NCI-H2196 (cell line): ENCODE results near the gene IGFBP1.

Experiments
- DNase-seq: peaks from one replicate; lab custom pipeline; 2025; ENCODE audit not compliant: unreplicated experiment; lab: John Stamatoyannopoulos, UW

The IGFBP1 gene

GRCh38 chr7:45901566-45901965 lies 13.3 kb downstream of the IGFBP1 start:
- DNase-seq: no peak

- no peak for DNase-seq
These were observed 14.5 kb downstream of the IGFBP1 start for GRCh38 chr7:45902820-45903219.

- DNase-seq: no peak
These were observed 21.3 kb downstream of the IGFBP1 start for GRCh38 chr7:45909561-45909960.

- no peak for DNase-seq
These were observed 22.6 kb downstream of the IGFBP1 start for GRCh38 chr7:45910855-45911254.

- DNase-seq: no peak
These were observed 23.0 kb downstream of the IGFBP1 start for GRCh38 chr7:45911311-45911710.

GRCh38 chr7:45912972-45913371 lies 24.7 kb downstream of the IGFBP1 start:
- no peak for DNase-seq

- no peak for DNase-seq
These were observed 26.6 kb downstream of the IGFBP1 start for GRCh38 chr7:45914911-45915310.

GRCh38 chr7:45915606-45916005 lies 27.3 kb downstream of the IGFBP1 start:
- no peak for DNase-seq

GRCh38 chr7:45917064-45917463 lies 28.8 kb downstream of the IGFBP1 start:
- no peak for DNase-seq

GRCh38 chr7:45917658-45918057 lies 29.4 kb downstream of the IGFBP1 start:
- DNase-seq: peak; percentile 72

- DNase-seq: no peak
These were observed 30.3 kb downstream of the IGFBP1 start for GRCh38 chr7:45918556-45918955.

- no peak for DNase-seq
These were observed 31.0 kb downstream of the IGFBP1 start for GRCh38 chr7:45919231-45919784.

- DNase-seq: no peak
These were observed 31.7 kb downstream of the IGFBP1 start for GRCh38 chr7:45919993-45920459.

- DNase-seq: peak; percentile 75
These were observed 32.5 kb downstream of the IGFBP1 start, which contains the start of gene IGFBP3 for GRCh38 chr7:45920502-45921380. TSS of gene IGFBP3 (minus strand) at chr7:45921272. CDS start at chr7:45921140, 132 bp downstream.

- DNase-seq: no peak
These were observed 33.1 kb downstream of the IGFBP1 start for GRCh38 chr7:45921381-45921698.

- DNase-seq: peak; percentile 16
These were observed 33.6 kb downstream of the IGFBP1 start for GRCh38 chr7:45921699-45922519.

- DNase-seq: no peak
These were observed 34.5 kb downstream of the IGFBP1 start for GRCh38 chr7:45922810-45923209.

GRCh38 chr7:45923290-45923689 lies 35.0 kb downstream of the IGFBP1 start:
- peak; percentile 65 for DNase-seq

GRCh38 chr7:45923818-45924217 lies 35.5 kb downstream of the IGFBP1 start:
- no peak for DNase-seq

GRCh38 chr7:45924283-45924682 lies 36.0 kb downstream of the IGFBP1 start:
- DNase-seq: no peak

- no peak for DNase-seq
These were observed 39.4 kb downstream of the IGFBP1 start for GRCh38 chr7:45927721-45928120.

- DNase-seq: no peak
These were observed 42.7 kb downstream of the IGFBP1 start for GRCh38 chr7:45930967-45931366.
